NCI-H510A (cell line): ENCODE data around the gene IPMK.
"Not testable (repeated sequence)": the region's sequence is repeated elsewhere in the genome, so short reads cannot be mapped to it uniquely, and the experiment has no call there.

Experiments
- DNase-seq: peaks from one replicate; lab custom pipeline; 2025; lab: John Stamatoyannopoulos, UW

Gene IPMK

GRCh38 chr10:58220769-58221451 lies 46.8 kb downstream of the IPMK start:
- no peak for DNase-seq

GRCh38 chr10:58219875-58220274 lies 47.8 kb downstream of the IPMK start:
- no peak for DNase-seq

DNA sequence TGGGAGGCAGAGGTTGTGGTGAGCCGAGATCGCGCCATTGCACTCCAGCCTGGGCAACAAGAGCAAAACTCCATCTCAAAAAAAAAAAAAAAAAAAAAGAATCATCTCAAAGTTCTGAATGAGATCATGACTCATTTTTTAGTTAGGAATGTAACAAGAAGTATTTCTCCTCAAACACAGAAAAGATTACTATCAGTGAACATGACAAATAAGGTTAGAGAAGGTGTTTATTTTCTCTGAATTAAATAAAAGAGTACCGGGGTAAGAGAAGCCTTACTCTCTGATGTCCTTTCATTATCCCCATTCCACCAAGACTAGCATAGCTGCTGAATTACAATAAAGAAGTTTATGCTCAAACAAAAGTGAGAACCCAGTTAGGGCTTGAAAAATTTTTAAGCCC lies 50.1 kb downstream of the IPMK start:
- no peak for DNase-seq

DNA sequence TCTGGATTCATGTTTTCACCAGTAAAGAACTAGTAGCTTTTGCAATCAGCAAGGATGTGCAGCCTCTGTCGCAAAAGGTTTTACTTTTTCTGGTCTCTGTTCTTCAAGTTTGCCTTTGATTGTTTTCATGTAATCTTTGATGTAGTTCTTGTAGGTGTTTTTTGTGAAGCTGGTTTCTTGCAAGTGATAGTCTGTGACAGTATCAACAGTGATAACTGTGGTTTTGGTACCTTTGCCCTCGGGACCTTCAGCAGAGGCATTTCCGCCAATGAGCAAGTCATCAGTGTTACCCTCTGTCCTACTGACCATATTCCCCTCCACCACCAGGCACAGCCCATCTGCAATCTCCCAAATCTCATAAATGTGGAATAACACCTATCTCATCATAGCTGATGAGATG lies 55.1 kb downstream of the IPMK start:
- no peak for DNase-seq

- no peak for DNase-seq
Measured at GRCh38 chr10:58210160-58210559, 57.5 kb downstream of the IPMK start.

DNA sequence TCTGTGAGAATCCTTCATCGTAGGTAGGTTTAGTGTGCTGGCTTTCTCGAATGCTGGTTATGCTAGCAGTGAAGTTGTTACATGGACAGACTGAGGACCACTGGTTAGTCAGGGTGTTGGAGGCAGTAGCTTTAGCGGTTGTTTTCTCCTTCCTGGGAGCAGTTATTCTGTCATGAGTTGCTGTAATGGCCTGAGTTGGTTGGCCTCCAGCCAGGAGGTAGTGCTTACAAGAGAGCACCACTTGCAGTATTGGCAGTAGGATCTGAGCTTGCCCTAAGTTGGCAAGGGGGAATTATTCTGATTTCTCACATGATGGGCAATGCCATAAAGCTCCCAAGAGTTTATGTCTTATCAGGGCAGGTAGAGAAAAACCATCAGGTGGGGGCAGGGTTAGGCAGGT lies 58.0 kb downstream of the IPMK start:
- no peak for DNase-seq

- no peak for DNase-seq
Measured at GRCh38 chr10:58206251-58206650, 61.4 kb downstream of the IPMK start.

DNA sequence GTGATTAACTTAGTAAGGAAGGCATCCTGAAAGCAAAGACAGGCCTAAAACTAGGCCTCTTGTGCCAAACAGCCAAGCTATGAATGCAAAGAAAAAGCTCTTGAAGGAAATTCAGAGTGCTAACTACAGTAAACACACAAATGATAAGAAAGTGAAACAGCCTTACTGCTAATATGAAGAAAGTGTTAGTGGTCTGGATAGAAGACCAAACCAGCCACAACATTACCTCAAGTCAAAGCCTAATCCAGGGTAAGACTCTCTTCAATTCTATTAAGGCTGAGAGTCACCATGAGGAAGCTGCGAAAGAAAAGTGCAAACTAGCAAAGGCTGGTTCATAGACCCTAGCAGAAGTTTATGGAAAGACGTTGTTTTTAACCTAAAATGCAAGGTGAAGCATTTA lies 66.0 kb downstream of the IPMK start:
- DNase-seq: no peak

GRCh38 chr10:58189269-58189668 lies 78.4 kb downstream of the IPMK start:
- no peak for DNase-seq

GRCh38 chr10:58184120-58184670 lies 83.5 kb downstream of the IPMK start:
- no peak for DNase-seq

GRCh38 chr10:58180666-58181065 lies 87.0 kb downstream of the IPMK start:
- no peak for DNase-seq

DNA sequence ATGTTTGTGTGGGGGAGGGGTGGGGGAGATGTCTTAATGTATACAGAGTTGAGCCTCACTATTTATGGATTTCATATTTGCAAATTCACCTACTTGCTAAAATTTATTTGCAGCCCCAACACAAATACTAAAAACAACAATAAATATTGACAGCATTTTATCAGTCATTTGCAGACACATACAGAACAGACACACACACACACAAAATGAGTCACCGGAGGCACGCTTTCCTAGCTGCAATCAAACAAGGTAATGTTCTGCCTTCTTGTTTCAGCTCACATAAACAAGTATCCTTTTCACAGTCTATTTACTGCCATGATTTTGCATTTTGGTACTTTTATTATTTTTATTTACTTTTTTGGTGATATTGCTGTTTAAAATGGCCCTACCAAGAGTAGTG lies 88.5 kb downstream of the IPMK start:
- DNase-seq: no peak

- no peak for DNase-seq
Measured at GRCh38 chr10:58178811-58179210, 88.9 kb downstream of the IPMK start.

GRCh38 chr10:58177362-58177947 lies 90.2 kb downstream of the IPMK start:
- no peak for DNase-seq

DNA sequence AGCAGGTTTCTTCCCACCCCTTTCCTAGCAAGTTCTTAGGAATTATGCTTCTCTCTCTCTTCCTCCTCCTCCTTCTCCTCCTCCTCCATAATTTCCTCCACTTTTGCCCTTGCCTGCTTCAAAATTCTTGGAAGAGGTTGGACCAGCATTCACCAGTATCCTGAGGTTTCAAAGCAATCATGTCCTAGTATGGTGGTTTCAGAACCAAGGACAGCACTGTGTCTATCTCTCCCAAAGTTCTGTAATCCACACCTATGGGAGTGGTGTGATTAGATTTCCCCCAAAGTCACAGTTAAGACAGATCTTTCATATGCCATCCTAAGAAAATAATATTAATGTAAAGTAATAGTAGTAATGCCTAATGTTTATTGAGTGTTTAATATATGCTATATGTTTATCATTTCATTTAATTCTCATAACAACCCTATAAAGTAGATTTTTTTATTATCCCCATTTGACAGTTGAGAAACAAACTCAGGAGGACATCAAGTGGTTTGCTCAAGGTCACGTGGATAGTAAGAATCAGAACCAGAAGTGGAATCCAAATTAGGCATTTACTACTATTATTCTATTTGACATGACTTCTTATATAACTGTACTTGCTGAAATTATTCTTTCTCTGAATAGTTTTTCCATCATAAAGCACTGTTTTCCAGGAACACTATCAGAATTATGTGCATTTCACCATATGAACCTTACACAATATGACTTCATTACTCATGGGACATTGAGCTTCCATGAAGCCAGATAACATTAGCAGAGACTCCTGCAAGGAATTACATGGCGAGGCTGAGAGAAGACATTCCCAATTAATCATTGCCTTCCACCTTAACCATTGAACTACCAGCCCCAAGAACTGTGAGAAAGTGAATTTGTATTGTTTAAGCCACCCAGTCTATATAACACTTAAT lies 91.4 kb downstream of the IPMK start:
- no peak for DNase-seq

GRCh38 chr10:58174831-58175230 lies 92.9 kb downstream of the IPMK start:
- no peak for DNase-seq

- DNase-seq: no peak
Measured at GRCh38 chr10:58173391-58173790, 94.3 kb downstream of the IPMK start.

DNA sequence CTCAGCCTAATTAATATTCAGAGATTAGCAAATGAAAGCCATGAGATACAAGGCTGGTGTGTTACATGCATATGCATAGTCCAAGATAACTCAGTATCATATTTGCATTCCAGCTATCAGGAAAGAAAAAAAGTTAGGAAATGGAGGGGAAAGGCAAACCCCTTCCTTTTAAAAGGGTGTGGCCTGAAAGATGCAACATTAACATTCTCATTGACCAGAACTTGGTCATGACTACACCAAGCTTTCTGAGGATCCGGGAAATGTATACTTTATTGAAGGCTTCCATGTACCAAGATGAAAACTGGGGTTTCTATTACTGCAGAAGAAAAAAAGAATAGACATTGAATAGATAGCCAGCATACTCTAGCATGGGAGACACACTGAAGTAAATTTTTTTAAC lies 96.5 kb downstream of the IPMK start:
- DNase-seq: no peak

DNA sequence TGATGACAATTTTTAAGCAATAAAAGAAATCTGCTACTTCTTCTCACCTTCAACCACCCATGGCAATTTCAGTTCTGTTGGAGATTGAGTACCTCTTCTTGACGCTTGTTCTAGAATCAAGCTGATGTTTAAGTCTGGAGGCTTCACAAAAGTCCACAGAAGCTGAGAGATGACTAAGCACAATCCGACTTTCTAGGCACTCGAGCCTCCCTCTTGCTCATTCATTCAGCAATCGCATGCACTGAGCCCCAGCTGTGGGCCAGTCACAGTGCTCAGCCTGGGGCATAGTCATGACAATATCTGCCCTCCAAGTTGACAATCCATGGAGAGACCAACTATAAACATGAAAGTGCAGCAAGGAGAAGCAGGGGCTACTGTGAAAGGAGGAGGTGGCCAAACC lies 103.2 kb downstream of the IPMK start:
- DNase-seq: no peak

DNA sequence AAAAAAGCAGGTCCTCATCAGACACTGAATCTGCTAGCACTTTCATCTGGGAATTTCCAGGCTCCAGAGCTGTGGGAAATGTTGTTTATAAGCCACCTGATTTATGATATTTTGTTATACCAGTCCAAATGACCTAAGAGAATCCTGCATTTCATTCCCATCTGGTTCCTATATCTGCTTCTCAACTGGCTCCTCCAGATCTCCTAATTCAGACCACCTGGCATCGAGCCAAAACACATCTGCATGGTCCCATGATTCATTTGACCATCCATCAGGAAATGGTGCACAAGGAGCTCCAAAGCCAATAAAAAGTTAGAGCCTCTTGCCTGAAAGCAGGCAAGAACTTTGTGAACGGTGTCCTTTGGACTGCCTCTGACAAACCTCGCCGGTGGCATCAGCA lies 108.9 kb downstream of the IPMK start:
- no peak for DNase-seq

DNA sequence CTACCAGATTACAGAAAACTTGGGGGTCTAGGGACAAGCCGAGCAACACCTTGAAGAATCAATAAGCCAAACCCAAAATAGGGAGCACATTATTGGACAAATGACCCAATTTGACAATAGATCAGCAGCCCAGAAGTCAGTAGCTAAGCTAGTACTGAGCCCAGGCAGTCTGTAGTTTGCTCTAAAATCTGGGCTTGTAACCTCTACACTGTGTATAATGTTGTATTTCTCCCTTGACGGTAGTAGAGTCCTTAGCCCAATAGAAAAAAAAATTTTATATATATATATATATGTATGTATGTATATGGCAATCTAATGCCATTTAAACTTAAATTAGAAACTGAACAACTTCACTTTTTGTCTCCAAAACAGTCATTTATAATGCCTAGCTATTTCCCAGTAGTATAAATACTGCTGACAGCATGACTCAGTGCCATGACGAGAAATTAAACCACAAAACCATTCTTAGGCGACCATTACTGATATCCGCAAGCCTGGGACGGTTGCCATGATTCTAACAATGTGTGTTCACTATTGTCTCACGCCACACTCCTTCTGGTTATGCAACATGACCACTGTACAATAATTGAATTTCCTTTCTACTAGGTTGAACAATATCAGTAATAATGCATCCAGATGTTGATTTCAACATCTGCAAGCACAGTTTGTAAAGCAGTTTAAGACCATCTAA lies 110.5 kb downstream of the IPMK start:
- DNase-seq: no peak

- not testable (repeated sequence) for DNase-seq
Measured at GRCh38 chr10:58155941-58156340, 111.8 kb downstream of the IPMK start.
